ENCODE measurements around the gene UNC5C.
"Not testable (repeated sequence)": the region's sequence is repeated elsewhere in the genome, so short reads cannot be mapped to it uniquely, and the experiment has no call there.

UNC5C gene

GRCh38 chr4:95183656-95184408, 364.9 kb downstream of the UNC5C start:
- no peak for TF ChIP-seq CTCF (IDR thresholded peaks at IDR 0.05; ENCODE audit: low read depth, low read length, missing control alignments)
- in situ Hi-C loops (cut with HindIII; ENCODE audit: low sequenced_read_pairs) = no loop called here
- H3K4me3 ChIP-seq (ENCODE audit: low read depth, low read length) = no peak overlapping the region
- DNase-seq (ENCODE audit: low read depth) = no peak

- TF ChIP-seq CTCF (IDR thresholded peaks at IDR 0.05; ENCODE audit: low read depth, low read length, missing control alignments) = no peak
- in situ Hi-C loops (cut with HindIII; ENCODE audit: low sequenced_read_pairs) = no loop called here
- no peak for DNase-seq (ENCODE audit: low read depth)
- no peak overlapping the region for H3K4me3 ChIP-seq (ENCODE audit: low read depth, low read length)
Measured at GRCh38 chr4:95181996-95182306, 366.8 kb downstream of the UNC5C start.

GRCh38 chr4:95181243-95181995, 367.4 kb downstream of the UNC5C start:
- peak overlapping the region; percentile 8 for H3K4me3 ChIP-seq (ENCODE audit: low read depth, low read length)
- peak; percentile 48 for DNase-seq (ENCODE audit: low read depth)
- peak; percentile 26 for TF ChIP-seq CTCF (IDR thresholded peaks at IDR 0.05; ENCODE audit: low read depth, low read length, missing control alignments)
- in situ Hi-C loops (cut with HindIII; ENCODE audit: low sequenced_read_pairs) = no loop called here

- no peak for DNase-seq (ENCODE audit: low read depth)
- peak overlapping the region; percentile 8 for H3K4me3 ChIP-seq (ENCODE audit: low read depth, low read length)
- in situ Hi-C loops (cut with HindIII; ENCODE audit: low sequenced_read_pairs) = no loop called here
- no peak for TF ChIP-seq CTCF (IDR thresholded peaks at IDR 0.05; ENCODE audit: low read depth, low read length, missing control alignments)
Measured at GRCh38 chr4:95180531-95181242, 368.1 kb downstream of the UNC5C start.

- in situ Hi-C loops (cut with HindIII; ENCODE audit: low sequenced_read_pairs) = no loop called here
- TF ChIP-seq CTCF (IDR thresholded peaks at IDR 0.05; ENCODE audit: low read depth, low read length, missing control alignments) = no peak
- H3K4me3 ChIP-seq (ENCODE audit: low read depth, low read length) = no peak overlapping the region
- DNase-seq (ENCODE audit: low read depth) = no peak
Measured at GRCh38 chr4:95178938-95179337, 369.8 kb downstream of the UNC5C start.

GRCh38 chr4:95171377-95171776, 377.4 kb downstream of the UNC5C start:
- DNase-seq (ENCODE audit: low read depth); in situ Hi-C loops (cut with HindIII; ENCODE audit: low sequenced_read_pairs); H3K4me3 ChIP-seq (ENCODE audit: low read depth, low read length): not testable (repeated sequence)

- DNase-seq (ENCODE audit: low read depth) = no peak
- in situ Hi-C loops (cut with HindIII; ENCODE audit: low sequenced_read_pairs) = no loop called here
- TF ChIP-seq CTCF (IDR thresholded peaks at IDR 0.05; ENCODE audit: low read depth, low read length, missing control alignments) = no peak
- H3K4me3 ChIP-seq (ENCODE audit: low read depth, low read length) = no peak overlapping the region
Measured at GRCh38 chr4:95170176-95170575, 378.6 kb downstream of the UNC5C start.
